ENCODE results near the gene KBTBD7.
A peak's percentile ranks its signal among the peaks of the same experiment; 100 is the strongest.
"Not testable (repeated sequence)": the region's sequence is repeated elsewhere in the genome, so short reads cannot be mapped to it uniquely, and the experiment has no call there.

The KBTBD7 gene

DNA sequence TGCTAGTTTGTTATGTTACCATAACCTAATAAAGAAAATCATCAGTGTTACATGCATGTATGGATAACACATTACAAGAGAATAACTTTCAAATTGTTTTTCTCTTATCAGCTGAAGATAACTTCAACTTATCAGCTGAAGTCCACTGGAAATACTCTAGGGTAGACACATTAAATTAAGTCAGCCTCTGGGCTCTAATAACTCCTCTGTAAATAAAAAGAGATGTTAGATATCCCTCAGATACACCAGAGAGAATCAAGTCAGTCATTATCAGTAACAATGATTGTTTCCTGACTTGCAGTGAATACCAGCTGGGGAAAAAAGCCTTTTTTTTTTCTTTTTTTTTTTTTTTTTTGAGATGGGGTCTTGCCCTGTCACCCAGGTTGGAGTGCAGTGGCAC, 1.6 kb upstream of the KBTBD7 start:
- no peak for DNase-seq

DNA sequence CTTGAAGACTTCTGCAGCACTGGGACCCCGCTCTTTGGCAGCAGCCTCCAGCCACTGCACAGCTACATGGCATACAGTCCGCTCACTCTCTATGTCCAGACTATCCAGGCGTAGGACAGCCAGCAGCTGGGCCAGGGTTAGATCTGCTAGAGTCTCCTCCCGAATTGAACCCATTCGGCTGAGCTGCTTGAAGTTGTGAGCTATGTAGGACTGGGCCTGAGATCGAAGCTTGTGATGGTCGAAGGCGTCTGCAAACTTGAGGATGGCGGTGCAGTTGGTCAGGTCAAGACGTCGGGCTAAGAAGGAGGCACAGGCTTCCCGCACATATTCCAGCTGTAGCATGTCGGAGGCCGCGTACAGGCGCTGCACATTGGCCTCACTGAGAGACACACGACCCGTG, 900 bp downstream of the KBTBD7 start:
- no peak for DNase-seq

DNA sequence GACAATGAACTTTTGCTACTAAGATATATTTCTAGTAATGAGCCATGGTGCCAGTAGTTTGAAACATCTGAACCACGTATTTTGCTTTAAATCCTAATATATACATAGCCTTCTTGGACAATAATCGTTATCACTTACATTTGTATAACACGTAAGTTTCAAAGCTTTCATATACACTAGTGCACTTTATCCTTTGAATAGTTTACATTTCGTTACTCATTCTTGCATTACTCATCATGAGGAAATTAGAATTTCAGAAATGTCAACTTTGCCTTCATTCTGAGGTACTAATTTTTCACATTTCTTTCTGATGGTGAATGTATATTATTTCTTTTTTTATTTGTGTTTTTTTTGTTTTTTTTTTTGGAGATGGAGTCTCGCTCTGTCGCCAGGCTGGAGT, 5.8 kb downstream of the KBTBD7 start:
- DNase-seq: peak in 1 of 3 donors; percentile 10

DNA sequence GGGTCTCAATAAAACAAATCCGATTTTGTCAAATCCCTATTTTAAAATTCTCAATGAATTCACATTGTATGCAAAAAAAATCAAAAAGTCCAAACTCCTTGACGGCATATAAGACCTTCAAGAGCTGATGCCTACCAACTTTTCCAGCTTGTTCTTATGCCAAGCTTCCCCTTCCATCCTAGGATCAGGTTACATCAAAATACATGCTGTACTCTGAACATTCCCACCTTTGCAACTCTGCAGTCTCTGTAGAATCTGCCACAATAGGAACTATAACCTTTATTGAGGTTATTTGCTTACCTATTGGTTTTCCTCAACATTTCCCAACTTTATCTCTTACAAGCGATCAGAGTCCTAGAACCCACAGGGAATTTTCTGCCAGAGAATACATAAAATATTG, 7.9 kb downstream of the KBTBD7 start:
- no peak for DNase-seq

GRCh38 chr13:41182231-41182630, 12.1 kb downstream of the KBTBD7 start:
- no peak for DNase-seq

DNA sequence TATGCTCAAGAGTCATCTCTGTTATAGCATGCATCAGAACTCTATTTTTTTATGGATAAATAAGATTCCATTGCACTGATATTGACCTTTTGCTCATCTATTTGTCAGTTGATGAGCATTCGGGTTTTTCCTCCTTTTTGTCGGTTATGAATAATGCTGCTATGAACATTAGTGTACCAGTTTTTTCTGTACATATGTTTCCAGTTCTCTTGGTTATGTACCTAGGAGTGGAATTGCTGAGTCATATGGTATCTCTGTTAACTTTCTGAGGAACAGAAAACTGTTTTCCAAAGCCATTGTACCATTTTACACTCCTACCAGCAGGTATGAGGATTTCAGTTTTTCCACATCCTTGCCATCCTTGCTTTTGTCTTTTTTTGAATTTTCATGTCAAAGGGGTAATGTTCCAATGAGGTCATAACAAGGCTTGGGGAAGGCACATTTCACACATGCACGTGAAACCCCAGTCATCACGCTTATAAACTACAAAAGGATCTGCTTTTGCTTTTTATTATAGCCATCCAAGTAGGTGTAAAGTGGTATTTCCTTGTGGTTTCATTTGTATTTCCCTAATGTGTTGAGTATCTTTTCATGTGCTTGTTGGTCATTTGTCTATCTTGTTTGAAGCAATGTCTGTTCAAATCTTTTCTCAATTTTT, 14.6 kb downstream of the KBTBD7 start:
- DNase-seq: peak in 1 of 3 donors; percentile 20

GRCh38 chr13:41178040-41178439, 16.3 kb downstream of the KBTBD7 start:
- peak in 2 of 3 donors; percentile 26 to 49 for DNase-seq

DNA sequence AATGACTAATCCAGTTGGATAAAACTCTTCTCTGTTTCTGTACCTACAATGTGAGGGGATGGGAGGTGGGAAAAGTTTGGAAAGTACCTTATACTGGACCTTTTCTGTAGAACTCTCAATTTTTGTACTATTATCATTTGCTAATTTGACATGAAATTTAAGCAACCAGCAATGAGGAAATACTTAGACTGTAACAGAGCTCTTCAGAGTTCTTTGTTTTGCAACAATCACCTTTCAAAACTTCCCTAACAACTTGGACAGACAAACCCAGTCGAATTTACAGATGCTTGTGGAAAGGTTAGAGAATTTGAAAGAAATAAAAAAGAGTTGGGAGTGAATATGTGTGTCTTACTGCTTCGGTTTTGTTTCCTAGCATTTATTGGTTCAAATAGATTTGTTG, 16.8 kb downstream of the KBTBD7 start:
- DNase-seq: peak; percentile 12 to 50 (median 35)

DNA sequence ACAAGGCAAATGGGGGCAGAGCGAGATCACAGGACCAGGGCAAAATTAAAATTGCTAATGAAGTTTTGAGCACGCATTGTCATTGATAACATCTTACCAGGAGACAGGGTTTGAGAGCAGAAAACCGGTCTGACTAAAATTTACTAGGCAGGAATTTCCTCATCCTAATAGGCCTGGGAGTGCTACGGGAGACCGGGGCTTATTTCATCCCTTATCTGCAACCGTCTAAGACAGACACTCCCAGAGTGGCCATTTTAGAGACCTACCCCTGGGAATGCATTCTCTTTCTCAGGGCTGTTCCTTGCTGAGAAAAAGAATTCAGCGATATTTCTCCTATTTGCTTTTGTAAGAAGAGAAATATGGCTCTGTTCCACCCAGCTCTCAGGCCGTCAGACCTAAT, 18.8 kb downstream of the KBTBD7 start:
- DNase-seq: not testable (repeated sequence)

GRCh38 chr13:41162151-41162550, 32.2 kb downstream of the KBTBD7 start:
- no peak for DNase-seq

DNA sequence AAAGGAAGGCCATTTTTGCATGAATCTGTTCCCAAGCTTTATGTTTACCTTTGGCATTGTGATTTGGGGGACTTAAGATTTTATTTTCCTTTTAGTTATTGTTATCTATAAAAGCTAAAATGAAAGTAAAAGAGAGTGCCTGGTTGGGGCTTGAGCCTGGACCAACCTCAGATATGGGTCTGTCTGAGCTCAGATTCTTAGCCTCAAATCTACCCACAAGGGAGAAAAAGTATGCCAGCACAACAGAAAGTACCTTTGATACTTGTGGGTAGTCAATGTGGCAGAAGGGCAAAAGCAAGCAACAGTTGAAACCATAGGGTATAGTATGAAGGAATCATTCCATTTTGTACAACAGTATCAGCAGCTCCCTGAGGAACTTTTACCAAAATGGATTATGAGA, 35.2 kb downstream of the KBTBD7 start:
- DNase-seq: no peak

GRCh38 chr13:41157048-41157717, 37.2 kb downstream of the KBTBD7 start:
- DNase-seq: no peak

- no peak for DNase-seq
These were observed 37.7 kb downstream of the KBTBD7 start for GRCh38 chr13:41156620-41157019.

- DNase-seq: no peak
These were observed 40.3 kb downstream of the KBTBD7 start for GRCh38 chr13:41154042-41154441.

GRCh38 chr13:41152005-41152404, 42.4 kb downstream of the KBTBD7 start:
- DNase-seq: no peak

DNA sequence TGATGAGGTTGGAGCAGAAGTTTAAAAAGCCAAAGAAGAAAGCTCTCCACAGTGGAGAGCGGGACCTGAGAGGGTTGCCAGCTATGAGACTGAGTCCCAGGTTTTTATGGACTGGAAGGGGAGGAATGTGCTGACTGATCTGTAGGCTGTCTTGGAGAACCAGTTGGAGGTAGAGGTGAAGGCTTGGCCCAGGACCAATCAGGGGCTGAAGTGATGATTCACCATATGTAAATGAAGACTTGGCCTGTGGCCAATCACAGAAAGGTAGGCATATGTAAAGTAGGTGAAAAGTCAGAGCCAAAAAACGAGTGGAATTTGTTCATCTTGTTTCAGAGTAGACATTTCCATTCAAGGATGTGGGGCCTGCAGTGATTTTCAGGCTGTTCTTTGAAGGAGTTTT, 44.3 kb downstream of the KBTBD7 start:
- no peak for DNase-seq

GRCh38 chr13:41148419-41149283, 45.7 kb downstream of the KBTBD7 start:
- no peak for DNase-seq

GRCh38 chr13:41145136-41145908, 49.0 kb downstream of the KBTBD7 start:
- DNase-seq: no peak

DNA sequence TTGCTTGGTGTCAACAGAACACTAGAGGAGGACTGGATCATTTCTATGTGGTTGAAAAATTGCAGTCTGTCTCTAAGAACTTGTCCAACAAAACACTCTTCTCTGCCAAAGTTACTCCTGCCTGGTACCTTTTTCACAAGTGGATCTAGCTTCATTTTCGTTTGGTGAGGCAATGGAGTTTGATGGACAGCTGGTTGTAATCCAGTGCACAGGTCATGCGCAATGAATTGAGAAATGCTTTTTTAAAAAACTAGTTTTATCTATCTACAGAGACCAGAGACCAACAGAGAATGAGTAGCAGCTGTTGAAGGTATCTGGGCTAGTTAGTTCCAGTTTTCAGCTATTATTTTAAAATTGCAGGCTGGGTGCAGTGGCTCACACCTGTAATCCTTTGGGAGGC, 49.8 kb downstream of the KBTBD7 start:
- DNase-seq: no peak
